Naive thymus-derived CD8-positive, alpha-beta T cell (primary cell): ENCODE data around the gene HTATSF1. TPM values are rescaled to one million over a fixed set of nuclear protein-coding genes. Genes with fewer than 3 reads are reported as not detected.

ENCODE experiments used
- ATAC-seq, 2 donors: fragments of 150-1000 bp; cut with Tn5 transposase in 1 of 2; sonication (Bioruptor Pico), chemical (Tn5 transposase) in 1 of 2; 1 replicate in 1 of 2; 2 replicates in 1 of 2; pipeline ENCODE4 v1.10.0; 2021; ENCODE audit warnings: mild to moderate bottlenecking in 2 of 2, moderate library complexity in 2 of 2
- POLR2A ChIA-PET: fragments of 350-600 bp; sonication (Branson Sonifier 250); formaldehyde crosslinking; loops from one replicate; lab custom pipeline; 2021; ENCODE audit warnings: antibody characterized with exemption; lab: Charles Lee
- DNase-seq, 10 donors: peaks; one replicate each; pipeline versions ENCODE4 v3.0.0 to v3.0.0-alpha.2; 2020 to 2022
- H3K27ac Mint-ChIP-seq, 10 donors: one replicate each; pipeline ENCODE4 v1.8.0; 2020 to 2022; ENCODE audit warnings: mild to moderate bottlenecking in 10 of 10, mixed read lengths in 10 of 10, moderate library complexity in 4 of 10, inconsistent platforms in 1 of 10
- H3K27me3 Mint-ChIP-seq, 5 donors: one replicate each; pipeline ENCODE4 v1.8.0; 2021 to 2022; ENCODE audit warnings: mixed read lengths in 5 of 5
- H3K36me3 Mint-ChIP-seq, 3 donors: one replicate each; pipeline ENCODE4 v1.8.0; 2020 to 2022; ENCODE audit warnings: mixed read lengths in 3 of 3, mild to moderate bottlenecking in 2 of 3, inconsistent platforms in 1 of 3
- H3K4me1 Mint-ChIP-seq, 4 donors: one replicate each; pipeline ENCODE4 v1.8.0; 2021 to 2022; ENCODE audit warnings: mixed read lengths in 4 of 4
- H3K4me3 Mint-ChIP-seq, 10 donors: one replicate each; pipeline ENCODE4 v1.8.0; 2020 to 2022; ENCODE audit warnings: mild to moderate bottlenecking in 10 of 10, mixed read lengths in 10 of 10, moderate library complexity in 6 of 10, inconsistent platforms in 1 of 10
- H3K9me3 Mint-ChIP-seq, 9 donors: one replicate each; pipeline ENCODE4 v1.8.0; 2020 to 2022; ENCODE audit warnings: mixed read lengths in 9 of 9, mild to moderate bottlenecking in 3 of 9, inconsistent platforms in 1 of 9, moderate library complexity in 1 of 9
- polyA plus RNA-seq, 3 donors: library from polyadenylated mRNA; unstranded; fragments of 300-500 nt; fragmentation: Illumina TruSeq; gene quantifications; one replicate each; pipeline ENCODE4 v1.2.3, GENCODE V29; 2021
- total RNA-seq, 8 experiments: library from RNA in 2 of 8; stranded (reverse) in 2 of 8; gene quantifications; one replicate each; pipeline ENCODE4 v1.2.3 and lab custom pipeline; 2021 to 2026

HTATSF1 gene
- total RNA-seq (10 to 100 TPM; 29.8 to 30.1 TPM), polyA plus RNA-seq (10 to 100 TPM; 40.0 to 67.9 (median 63.8) TPM), total RNA-seq (lab: John Stamatoyannopoulos, UW) (73.0 to 114 (median 90.3) reads per million in 6 experiments)

- Mint-ChIP-seq H3K4me3 (peak within 1 kb of the TSS; percentile 85 to 96 (median 91)), H3K27ac (peak within 1 kb of the TSS; percentile 91 to 99 (median 98)), H3K9me3 (no peaks in the 10 kb centered on the region), H3K36me3 (peaks cover 0 to 28% (median 0%) of the 10 kb centered on the region in 3 donors), H3K27me3 (no peaks in the 10 kb centered on the region), H3K4me1 (peaks cover 4 to 20% (median 14%) of the 10 kb centered on the region in 4 donors)
- peak in 1 of 2 donors; percentile 6 for ATAC-seq
- POLR2A ChIA-PET: interaction anchor here (0.7 to 1.5 kb wide), 9 partner anchors 12 to 699 kb away, joined by 3 to 6 read pairs (median 3); partner anchors contain the start of genes RBMX and SLC9A6
- peak in 1 of 10 donors; percentile 3 for DNase-seq
Observed at GRCh38 chrX:136497556-136498052, at the start of gene HTATSF1. Gene HTATSF1, plus strand, starts transcription at chrX:136497592. Its CDS starts 93 bp downstream, at chrX:136497685.

- DNase-seq: no peak
- POLR2A ChIA-PET: no interaction called here
Observed at GRCh38 chrX:136447968-136448367, 49.4 kb upstream of the HTATSF1 start.

GRCh38 chrX:136450050-136450830, 47.2 kb upstream of the HTATSF1 start:
- H3K27me3 Mint-ChIP-seq: no peaks in the 10 kb centered on the region
- no peak overlapping the region for H3K4me3 Mint-ChIP-seq
- H3K9me3 Mint-ChIP-seq: no peaks in the 10 kb centered on the region
- POLR2A ChIA-PET: no interaction called here
- H3K27ac Mint-ChIP-seq: no peak overlapping the region
- no peaks in the 10 kb centered on the region for H3K4me1 Mint-ChIP-seq
- no peaks in the 10 kb centered on the region for H3K36me3 Mint-ChIP-seq
- ATAC-seq (no peak), DNase-seq (no peak)

More at GRCh38 chrX:136447968-136448367, 49.4 kb upstream of the HTATSF1 start:
- no peaks in the 10 kb centered on the region for H3K9me3 Mint-ChIP-seq
- no peak overlapping the region for H3K4me3 Mint-ChIP-seq
- H3K4me1 Mint-ChIP-seq: no peaks in the 10 kb centered on the region
- H3K27me3 Mint-ChIP-seq: no peaks in the 10 kb centered on the region
- H3K36me3 Mint-ChIP-seq: no peaks in the 10 kb centered on the region
- no peak for ATAC-seq
- H3K27ac Mint-ChIP-seq: no peak overlapping the region

GRCh38 chrX:136452614-136453013, 44.8 kb upstream of the HTATSF1 start:
- POLR2A ChIA-PET: interaction anchor here (0.8 kb wide), 1 partner anchor 76 kb away, joined by 6 read pairs; no protein-coding TSS in a partner anchor
- H3K9me3 Mint-ChIP-seq: no peaks in the 10 kb centered on the region
- no peaks in the 10 kb centered on the region for H3K36me3 Mint-ChIP-seq
- H3K4me1 Mint-ChIP-seq: no peaks in the 10 kb centered on the region
- H3K27me3 Mint-ChIP-seq: peaks cover 0 to 2% (median 0%) of the 10 kb centered on the region in 5 donors
- DNase-seq (no peak), ATAC-seq (no peak)
- H3K4me3 Mint-ChIP-seq: no peak overlapping the region
- H3K27ac Mint-ChIP-seq: no peak overlapping the region

DNA sequence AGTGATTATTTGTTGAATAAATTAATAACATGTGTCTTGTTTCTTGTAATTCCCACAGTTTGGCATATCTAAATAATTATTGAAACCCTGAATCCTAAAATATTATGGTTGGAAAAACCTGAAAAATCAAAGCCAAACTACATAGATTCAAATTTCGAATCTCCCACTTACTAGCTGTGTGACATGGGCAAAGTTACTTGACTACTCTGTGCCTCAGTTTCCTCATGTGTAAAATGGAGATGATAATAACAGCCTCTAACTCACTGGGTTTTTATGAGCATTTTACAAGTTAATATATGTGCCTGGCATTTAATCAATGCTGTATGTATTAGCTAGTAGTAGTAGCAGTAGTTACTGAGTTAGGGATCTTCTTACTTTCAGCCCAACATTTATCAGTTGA, 44.3 kb upstream of the HTATSF1 start:
- POLR2A ChIA-PET: interaction anchor here (0.8 kb wide), 1 partner anchor 75 kb away, joined by 6 read pairs; no protein-coding TSS in a partner anchor
- DNase-seq (no peak), ATAC-seq (no peak)
- Mint-ChIP-seq H3K36me3 (no peaks in the 10 kb centered on the region), H3K27ac (no peak overlapping the region), H3K4me1 (no peaks in the 10 kb centered on the region), H3K4me3 (no peak overlapping the region), H3K9me3 (no peaks in the 10 kb centered on the region), H3K27me3 (peaks cover 0 to 2% (median 0%) of the 10 kb centered on the region in 5 donors)

DNA sequence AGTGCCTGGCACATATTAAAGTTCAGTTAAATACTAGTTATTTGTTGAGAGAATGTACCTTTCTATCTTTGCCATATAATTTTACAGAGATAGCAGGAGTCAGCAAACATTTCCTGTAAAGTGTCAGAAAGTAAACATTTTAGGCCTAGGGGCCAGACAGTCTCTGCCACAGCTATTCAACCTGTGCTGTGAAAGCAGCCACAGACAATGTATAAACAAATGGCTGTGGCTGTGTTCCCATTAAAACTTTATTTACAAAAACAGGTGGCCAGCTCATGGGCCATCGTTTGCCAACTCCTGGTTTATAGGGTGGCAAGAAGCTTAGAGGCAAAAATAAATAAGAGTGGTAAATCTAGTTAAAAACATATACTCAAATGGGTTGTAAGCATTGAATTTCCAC, 43.6 kb upstream of the HTATSF1 start:
- Mint-ChIP-seq H3K9me3 (no peaks in the 10 kb centered on the region), H3K4me1 (no peaks in the 10 kb centered on the region), H3K27ac (no peak overlapping the region), H3K4me3 (no peak overlapping the region), H3K36me3 (no peaks in the 10 kb centered on the region), H3K27me3 (peaks cover 0 to 2% (median 0%) of the 10 kb centered on the region in 5 donors)
- no peak for DNase-seq
- ATAC-seq: no peak
- POLR2A ChIA-PET: no interaction called here

DNA sequence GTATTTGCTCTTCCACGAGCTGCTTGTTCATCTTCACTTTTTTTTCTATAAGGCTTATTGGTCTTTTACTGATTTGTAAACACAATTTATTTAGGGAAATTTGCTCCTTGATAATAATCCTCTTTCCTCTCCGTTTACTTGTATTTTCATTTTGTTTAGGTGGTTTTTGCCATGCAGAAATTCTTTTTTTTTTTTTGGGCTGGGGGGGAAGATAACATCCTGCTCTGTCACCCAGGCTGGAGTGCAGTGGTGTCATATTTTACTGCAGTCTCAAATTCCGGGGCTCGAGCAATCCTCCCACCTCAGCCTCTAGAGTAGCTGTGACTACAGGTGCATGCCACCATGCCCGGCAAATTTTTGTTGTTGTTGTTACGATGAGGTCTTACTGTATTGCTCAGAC, 41.3 kb upstream of the HTATSF1 start:
- H3K9me3 Mint-ChIP-seq: no peaks in the 10 kb centered on the region
- no peak overlapping the region for H3K27ac Mint-ChIP-seq
- POLR2A ChIA-PET: no interaction called here
- ATAC-seq: no peak
- no peaks in the 10 kb centered on the region for H3K4me1 Mint-ChIP-seq
- no peak overlapping the region for H3K4me3 Mint-ChIP-seq
- no peaks in the 10 kb centered on the region for H3K36me3 Mint-ChIP-seq
- H3K27me3 Mint-ChIP-seq: peaks cover 0 to 2% (median 0%) of the 10 kb centered on the region in 5 donors
- no peak for DNase-seq

DNA sequence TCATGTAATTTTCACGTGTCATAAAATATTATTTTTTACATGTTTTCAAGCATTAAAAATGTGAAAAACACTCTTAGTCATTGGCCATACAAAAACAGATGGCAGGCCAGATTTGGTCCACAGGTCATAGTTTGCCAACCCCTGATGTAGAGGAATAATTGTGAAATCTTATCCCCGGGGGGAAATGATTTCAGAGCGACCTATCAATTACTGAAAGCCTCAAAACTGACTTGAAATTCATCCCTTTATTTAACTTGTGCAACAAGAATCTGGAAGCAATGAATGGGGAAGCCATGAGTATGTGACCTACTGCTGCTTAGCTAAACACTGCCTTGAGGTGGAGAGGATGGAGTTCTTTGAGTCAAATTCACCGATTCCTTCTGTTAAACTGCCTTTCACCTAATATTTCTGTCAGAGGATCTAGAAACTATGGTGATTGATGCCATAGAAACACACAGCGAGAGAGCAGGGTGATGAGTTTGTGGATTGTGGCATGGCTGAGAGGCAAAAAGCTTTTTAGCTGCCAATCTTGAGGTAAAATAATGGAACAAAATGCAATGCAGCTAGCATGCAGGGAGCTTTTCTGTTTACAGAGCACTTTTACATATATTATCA, 40.0 kb upstream of the HTATSF1 start:
- no peak overlapping the region for H3K27ac Mint-ChIP-seq
- peaks cover 0 to 2% (median 0%) of the 10 kb centered on the region in 5 donors for H3K27me3 Mint-ChIP-seq
- no peaks in the 10 kb centered on the region for H3K4me1 Mint-ChIP-seq
- H3K9me3 Mint-ChIP-seq: no peaks in the 10 kb centered on the region
- H3K36me3 Mint-ChIP-seq: no peaks in the 10 kb centered on the region
- DNase-seq: no peak
- H3K4me3 Mint-ChIP-seq: no peak overlapping the region
- POLR2A ChIA-PET: no interaction called here
- ATAC-seq: no peak

DNA sequence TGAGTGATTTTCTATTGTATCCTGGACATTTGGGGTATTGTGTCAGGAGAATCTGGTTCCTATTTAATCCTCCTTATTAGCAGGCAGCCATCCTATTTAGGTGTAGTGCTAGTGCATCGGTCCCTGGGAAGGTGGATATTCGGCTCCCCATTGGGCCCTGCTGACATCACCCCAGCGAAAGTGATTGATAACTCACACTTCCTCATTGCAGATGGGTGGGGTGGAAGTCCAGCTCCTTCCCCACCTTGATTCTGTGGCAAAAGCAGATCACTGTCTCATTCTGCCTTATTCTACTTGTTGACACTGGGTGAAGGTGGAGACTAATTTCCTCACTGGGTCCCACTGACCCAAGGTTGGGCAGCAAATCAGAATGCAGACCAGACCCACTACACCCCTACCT, 32.8 kb upstream of the HTATSF1 start:
- Mint-ChIP-seq H3K36me3 (no peaks in the 10 kb centered on the region), H3K9me3 (no peaks in the 10 kb centered on the region), H3K27ac (no peak overlapping the region), H3K4me3 (no peak overlapping the region), H3K4me1 (no peaks in the 10 kb centered on the region), H3K27me3 (peaks cover 0 to 1% (median 0%) of the 10 kb centered on the region in 5 donors)
- POLR2A ChIA-PET: no interaction called here
- DNase-seq (no peak), ATAC-seq (no peak)

DNA sequence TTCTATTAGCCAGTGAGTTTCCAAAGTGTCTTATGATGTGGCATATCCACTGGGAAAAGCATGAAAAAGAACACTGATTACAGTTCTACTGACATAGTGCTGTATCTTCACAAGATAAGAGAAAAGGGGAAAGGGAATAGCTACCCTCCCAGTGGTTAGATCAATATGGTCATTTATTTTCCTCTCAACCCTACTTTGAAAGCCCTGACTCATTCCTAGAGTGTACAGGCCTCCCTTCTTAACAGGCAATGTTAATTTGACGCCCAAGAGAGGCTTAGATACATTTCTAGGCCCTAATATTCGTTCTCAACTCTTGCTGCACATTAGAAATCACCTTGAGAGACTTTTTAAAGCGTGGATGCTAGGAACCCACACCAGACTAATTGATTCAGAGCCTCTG, 30.1 kb upstream of the HTATSF1 start:
- no peak overlapping the region for H3K27ac Mint-ChIP-seq
- H3K4me3 Mint-ChIP-seq: no peak overlapping the region
- POLR2A ChIA-PET: no interaction called here
- ATAC-seq: no peak
- DNase-seq: no peak
- H3K27me3 Mint-ChIP-seq: peaks cover 0 to 1% (median 0%) of the 10 kb centered on the region in 5 donors
- no peaks in the 10 kb centered on the region for H3K4me1 Mint-ChIP-seq
- no peaks in the 10 kb centered on the region for H3K36me3 Mint-ChIP-seq
- peaks cover 0 to 6% (median 0%) of the 10 kb centered on the region in 9 donors for H3K9me3 Mint-ChIP-seq

DNA sequence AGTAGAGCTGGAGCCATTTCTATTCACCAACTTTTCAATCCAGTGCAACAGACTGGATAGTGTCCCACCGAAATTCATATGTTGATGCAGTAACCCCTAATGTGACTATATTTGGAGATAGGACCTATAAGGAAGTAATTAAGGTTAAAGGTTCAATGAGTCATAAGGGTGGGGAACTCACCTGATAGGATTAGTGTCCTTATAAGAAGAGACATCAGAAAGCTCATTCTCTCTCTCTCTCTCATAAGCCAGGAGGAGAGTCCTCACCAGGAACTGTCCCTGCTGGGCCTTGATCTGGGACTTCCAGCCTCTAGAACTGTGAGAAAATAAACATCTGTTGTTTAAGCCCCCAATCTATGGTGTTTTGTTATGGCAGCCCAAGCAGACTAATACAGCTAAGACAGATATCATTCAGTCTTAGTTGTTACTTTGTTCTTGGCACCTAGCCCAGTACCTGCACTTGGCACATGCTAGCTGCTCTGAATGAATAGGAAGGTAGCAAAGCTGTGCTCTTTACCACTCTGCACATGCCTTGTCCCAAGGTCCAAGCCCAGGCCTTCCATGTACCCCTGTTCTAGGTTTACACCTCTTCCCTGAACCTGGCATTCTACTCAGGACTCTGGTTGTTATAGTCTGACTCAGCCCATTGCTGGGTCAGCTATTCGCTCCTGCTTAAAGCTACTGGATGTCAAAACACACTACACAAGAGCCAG, 28.8 kb upstream of the HTATSF1 start:
- POLR2A ChIA-PET: no interaction called here
- Mint-ChIP-seq H3K4me1 (no peaks in the 10 kb centered on the region), H3K27me3 (peaks cover 0 to 1% (median 0%) of the 10 kb centered on the region in 5 donors), H3K27ac (no peak overlapping the region), H3K9me3 (peaks cover 0 to 8% (median 0%) of the 10 kb centered on the region in 9 donors), H3K36me3 (no peaks in the 10 kb centered on the region), H3K4me3 (no peak overlapping the region)
- no peak for DNase-seq
- ATAC-seq: no peak

DNA sequence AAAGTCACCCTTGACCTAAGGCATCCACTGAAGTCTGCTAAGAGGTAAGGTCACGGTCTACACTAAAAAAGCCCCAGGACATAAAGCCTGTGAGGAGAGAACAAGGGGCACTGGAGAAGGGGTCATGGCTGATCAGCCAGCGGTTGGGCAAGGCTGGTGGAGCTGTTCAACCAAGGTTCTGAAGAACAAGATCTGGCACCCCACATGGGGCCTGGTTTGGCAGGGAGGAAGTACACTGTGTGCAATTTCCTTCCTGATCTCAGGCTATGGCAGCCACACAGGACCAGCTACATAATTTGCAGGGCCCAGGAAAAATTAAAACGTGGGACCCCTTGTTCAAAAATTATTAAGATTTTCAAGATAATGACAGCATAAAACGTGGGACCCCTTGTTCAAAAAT, 23.7 kb upstream of the HTATSF1 start:
- Mint-ChIP-seq H3K4me3 (no peak overlapping the region), H3K4me1 (peaks cover 0 to 1% (median 0%) of the 10 kb centered on the region in 4 donors), H3K27ac (no peak overlapping the region), H3K27me3 (no peaks in the 10 kb centered on the region), H3K9me3 (peaks cover 0 to 8% (median 0%) of the 10 kb centered on the region in 9 donors), H3K36me3 (no peaks in the 10 kb centered on the region)
- DNase-seq: no peak
- POLR2A ChIA-PET: no interaction called here
- ATAC-seq: no peak
